GM18858 (cell line): Measurements from ENCODE around the gene ANKRD23.
A peak's percentile ranks its signal among the peaks of the same experiment; 100 is the strongest.
"Not testable (repeated sequence)": the region's sequence is repeated elsewhere in the genome, so short reads cannot be mapped to it uniquely, and the experiment has no call there.

Experiments
- ATAC-seq: cut with Tn5 transposase; IDR thresholded peaks from one replicate; pipeline ENCODE4 v1.9.1; 2021; ENCODE audit not compliant: unreplicated experiment

Gene ANKRD23

DNA sequence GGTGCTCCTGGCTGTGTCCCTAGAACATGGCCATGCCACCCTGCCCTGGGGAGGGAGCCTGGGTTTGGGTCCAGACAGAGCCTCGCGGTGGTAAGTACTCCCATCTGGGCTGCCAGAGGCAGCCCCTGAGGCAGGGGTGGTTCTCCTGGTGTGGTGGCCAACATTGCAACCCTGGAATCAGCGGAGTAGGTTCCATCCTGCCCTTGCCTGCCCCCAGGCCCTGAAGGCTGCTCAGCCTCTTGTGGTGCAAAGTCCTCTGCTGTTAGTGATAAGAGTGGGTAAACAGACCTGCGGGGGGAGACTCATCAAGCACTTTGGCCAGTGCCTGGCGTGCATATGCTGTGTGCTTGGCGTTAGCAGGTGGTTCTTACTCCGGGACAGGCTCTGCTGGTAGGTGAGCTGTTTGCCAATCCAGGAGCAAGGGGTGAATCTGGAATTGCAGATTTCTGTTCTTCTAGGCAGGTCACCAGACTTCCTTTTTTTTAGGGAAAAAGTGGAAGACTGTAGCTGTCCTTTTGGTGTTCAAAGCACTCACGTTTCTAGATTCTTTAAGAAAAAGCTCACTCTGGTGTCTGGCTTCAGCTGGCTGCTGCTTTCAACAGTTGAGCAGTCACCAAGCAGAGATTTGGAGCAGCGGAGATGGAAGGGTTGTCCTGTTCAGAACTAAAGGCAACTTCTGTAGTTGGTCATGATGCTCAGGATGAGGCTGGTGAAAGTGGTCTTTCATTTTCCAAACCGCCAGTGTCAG lies 24.5 kb downstream of the ANKRD23 start:
- ATAC-seq = no peak

DNA sequence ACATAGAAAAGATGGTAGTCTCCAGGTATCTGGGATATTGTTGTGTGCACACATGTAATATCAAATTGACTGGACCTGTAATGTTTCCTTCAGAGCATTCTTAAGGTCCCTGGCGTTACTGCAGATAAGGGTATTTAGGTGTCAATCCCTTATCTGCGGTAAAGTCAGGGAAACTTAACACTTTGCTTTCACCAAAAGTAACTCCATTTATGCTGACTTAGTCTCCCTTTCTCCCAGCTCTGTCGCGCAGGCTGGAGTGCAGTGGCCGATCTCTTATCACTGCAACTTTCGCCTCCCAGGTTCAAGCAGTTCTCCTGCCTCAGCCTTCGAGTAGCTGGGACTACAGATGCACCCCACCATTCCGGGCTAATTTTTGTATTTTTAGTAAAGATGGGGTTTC lies 25.9 kb downstream of the ANKRD23 start:
- ATAC-seq = no peak

DNA sequence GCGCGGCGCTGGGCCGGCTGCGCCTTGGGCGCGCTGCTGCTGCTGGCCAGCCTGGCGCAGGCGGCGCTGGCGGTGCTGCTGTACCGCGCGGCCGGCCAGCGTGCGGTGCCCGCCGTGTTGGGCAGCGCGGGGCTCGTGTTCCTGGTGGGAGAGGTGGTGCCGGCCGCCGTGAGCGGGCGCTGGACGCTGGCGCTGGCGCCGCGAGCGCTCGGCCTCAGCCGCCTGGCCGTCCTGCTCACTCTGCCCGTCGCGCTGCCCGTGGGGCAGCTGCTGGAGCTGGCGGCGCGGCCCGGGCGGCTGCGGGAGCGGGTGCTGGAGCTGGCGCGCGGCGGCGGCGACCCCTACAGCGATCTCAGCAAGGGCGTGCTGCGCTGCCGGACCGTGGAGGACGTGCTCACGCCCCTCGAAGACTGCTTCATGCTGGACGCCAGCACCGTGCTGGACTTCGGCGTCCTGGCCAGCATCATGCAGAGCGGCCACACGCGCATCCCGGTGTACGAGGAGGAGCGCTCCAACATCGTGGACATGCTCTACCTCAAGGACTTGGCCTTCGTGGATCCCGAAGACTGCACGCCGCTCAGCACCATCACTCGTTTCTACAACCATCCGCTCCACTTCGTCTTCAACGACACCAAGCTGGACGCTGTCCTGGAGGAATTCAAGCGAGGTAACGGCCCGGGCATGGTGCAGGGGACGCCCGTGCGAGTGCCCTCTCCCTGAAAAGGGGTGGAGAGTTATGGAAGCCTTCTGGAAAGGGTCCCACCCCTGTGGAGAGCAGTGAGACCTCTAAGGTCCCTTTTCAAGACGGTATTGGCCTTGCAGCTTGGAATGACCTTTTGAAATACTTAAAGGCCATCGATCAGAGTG lies 26.8 kb downstream of the ANKRD23 start:
- no peak for ATAC-seq

DNA sequence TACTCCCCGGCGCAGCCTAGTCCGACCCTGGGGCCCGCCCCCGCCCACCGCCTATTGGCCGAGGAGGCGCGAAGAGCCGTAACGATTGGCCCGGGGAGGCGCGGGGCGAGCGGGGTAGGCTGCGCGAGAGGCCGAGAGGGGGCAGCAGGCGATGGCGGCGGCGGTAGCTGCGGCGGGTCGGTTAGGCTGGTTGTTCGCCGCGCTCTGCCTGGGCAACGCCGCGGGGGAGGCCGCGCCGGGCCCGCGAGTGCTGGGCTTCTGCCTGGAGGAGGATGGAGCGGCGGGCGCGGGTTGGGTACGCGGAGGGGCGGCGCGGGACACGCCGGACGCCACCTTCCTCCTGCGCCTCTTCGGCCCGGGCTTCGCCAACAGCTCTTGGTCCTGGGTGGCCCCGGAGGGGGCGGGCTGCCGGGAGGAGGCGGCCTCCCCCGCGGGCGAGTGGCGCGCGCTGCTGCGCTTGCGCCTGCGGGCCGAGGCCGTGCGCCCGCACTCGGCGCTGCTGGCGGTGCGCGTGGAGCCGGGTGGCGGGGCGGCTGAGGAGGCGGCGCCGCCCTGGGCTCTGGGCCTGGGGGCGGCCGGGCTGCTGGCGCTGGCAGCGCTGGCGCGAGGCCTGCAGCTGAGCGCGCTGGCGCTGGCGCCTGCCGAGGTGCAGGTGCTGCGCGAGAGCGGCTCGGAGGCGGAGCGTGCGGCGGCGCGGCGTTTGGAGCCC lies 27.5 kb downstream of the ANKRD23 start, which contains the start of gene CNNM3:
Gene CNNM3, plus strand, starts transcription at position 142 of the 709 bp plus-strand sequence. Its CDS starts 10 bp downstream, at position 152.
- peak; percentile 59 for ATAC-seq

DNA sequence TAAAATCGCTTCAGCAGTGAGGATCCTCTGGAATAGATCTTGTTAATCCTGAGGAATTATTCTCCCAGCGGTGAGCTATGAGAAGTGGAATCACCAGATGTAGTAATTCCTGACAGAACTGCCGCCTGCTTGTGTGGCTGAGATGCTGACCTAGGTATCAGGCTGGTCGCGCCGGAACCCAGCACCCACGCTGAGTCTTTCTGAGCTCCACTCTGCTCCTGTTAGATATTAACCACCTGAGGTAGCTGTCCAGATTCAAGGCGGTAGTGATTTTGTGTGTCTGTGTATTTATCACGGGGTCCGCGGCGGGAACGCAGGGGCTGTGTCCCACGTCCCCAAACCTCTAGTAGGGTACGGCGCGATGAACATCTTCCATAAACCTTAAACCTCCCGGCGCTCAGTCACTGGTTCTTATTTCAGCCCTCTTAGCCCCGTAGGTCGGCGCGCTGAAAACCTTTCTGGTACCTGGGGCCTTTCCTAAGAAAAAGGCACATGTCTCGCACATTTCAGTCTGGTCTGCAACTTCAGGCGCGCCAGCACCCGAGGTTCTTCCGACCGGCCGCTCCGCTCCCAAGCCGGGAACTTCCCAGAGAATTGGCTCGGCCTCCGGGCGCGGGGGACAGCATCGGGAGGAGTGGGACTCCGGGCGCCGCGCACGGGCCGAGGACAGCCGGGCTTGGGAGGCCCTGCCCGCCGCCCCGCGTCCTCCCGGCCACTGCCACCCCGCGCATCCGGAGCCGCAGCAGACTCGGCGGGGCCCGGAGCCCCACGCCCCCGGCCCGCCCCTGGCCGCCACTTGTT lies 28.3 kb downstream of the ANKRD23 start:
- no peak for ATAC-seq

DNA sequence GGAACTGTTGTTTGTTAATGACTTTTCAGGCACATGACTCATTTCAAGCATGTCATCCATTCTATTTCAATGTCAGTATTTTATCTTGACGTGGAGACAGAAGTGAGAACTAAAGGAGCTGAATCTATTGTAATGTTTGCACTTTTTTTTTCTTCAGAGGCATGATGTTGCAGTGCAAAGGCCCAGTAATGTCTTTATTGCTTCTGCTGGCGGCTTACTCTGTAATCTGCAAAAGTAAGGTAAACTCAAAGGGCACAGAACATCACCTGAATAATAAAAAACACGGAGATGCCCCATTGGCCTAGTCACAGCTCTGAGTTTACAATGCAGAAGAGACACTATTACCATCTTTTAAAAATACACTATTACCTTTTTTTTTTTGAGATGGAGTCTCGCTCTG lies 30.2 kb downstream of the ANKRD23 start:
- no peak for ATAC-seq

DNA sequence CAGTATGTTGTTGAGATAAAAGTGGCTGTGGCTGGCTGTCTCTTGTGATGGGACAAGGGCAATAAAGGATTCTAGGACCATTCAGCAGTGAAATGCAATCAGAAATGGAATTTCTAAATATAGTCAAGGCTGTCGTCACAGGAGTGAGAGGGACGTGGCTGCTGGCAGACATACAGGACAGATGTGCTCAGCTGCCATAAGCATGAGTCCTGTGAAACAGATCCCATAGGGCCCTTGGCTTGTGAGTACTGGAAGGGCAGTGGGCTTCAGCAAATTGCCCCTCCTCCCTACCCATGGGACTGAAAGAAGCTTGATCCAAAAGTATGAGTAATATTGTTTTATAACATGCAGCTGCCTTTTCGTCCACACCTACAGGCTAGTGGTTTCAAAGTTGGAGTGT lies 31.9 kb downstream of the ANKRD23 start:
- ATAC-seq = no peak

DNA sequence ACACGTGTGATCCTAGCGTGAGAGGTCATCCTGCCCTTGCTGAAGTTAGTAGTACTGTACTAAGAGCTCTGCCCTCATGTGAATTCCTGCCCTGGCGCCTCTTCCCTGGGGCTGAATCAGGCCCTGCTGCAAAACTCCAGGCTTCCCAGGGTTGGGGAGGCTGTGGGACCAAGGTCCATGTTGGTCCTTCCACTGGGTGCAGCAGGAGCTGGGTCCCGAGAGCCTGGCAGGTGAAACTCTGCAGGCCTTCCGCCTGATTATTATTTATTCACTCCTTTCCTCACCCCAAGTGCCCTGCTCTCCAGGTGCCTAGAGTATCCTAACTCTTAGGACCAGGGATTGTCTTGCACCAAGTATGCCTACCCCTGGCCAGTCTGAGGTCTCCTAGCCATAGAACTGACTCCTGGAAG lies 33.0 kb downstream of the ANKRD23 start:
- ATAC-seq = no peak

DNA sequence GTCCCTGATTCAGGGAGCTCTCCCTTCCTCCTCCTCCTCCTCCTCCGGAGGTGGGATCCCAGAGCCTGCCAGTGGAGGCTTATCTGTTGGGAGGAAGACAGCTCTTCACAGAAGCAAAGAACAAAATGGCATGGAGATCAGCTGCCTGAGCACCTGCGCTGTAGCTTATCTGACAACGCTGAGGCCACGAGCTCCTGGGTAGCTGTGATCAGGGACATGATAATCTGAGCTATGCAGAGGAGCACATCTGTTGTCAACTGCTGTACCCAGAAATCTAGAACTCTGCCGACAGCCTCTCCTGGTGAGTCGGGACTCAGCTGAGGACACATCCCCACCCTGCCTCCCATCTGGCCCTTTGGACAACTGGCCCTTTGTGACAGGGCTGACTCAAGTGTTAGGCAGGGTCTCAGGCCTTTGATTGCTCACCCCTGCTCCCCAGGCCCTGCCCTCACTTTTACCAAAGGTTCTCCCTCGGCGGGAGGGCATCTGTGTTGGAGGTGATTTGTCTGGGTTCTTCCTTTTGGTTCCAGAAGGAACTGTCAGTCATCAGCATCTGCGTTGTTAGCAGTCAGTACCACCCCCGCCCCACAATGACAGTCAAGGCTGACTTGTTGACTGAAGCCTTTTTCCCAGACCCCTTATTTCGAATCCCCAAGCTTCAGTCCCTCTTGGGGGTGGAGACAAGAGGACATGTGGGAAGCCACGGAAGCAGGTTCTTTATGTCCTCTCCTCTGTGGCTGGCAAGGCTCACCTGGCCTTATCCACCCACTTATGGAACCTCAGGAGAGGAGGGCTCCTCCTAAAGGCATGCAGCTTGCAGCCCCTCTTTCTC lies 33.7 kb downstream of the ANKRD23 start:
- no peak for ATAC-seq

DNA sequence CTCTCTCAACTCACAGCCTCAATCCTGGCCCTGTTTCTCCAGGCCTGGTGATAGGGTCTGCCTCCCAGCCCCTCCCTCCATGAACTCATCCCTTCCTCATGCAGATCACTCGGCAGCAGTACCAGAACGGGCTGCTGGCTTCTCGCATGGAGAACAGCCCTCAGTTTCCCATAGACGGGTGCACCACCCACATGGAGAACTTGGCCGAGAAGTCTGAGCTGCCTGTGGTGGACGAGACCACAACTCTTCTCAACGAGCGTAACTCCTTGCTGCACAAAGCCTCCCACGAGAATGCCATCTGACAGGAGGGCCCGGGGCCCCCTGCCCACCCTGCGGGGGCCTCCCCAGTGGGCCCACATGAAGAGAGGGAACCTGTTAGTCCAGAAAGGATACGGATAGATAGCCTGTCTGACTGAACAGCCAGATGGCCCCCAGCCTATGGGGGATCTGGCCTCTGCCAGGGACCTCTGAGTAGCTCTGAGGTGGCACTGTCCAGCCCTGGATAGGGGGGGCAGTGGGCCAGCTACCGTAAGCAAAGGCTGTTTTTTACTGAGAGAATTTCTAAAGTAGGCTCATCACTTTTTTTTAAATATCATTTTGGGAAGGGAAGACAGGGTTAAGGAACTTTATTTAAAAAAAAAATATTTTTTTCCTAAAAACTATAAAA lies 34.5 kb downstream of the ANKRD23 start:
- ATAC-seq = no peak

DNA sequence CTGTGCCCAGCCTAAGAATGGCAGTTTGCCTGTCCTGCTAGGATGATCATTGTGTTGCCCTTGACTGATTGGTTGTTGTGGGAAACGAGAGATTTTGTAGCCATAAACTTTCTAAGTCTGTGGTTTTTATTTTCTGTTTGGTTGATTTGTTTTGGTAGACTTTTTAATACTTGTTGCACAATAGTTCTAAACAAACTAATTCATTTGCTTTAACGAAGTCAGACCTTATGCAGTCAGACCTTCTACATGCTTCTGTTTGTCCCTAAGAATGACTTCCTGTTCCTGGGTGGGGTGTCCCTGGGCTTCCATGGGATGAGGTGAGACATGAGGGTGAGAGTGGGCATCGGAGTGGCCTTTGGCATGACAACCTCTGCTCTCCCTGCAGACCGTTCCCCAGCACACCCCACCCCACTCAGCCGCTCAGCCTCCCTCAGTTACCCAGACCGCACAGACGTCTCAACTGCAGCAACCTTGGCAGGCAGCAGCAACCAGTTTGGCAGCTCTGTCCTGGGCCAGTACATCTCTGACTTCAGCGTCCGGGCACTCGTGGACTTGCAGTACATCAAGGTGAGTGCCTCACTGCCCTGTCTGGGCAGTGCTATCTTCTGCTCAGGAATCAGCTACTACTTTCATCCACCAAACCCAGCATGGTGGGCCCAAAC lies 35.5 kb downstream of the ANKRD23 start:
- ATAC-seq = no peak

DNA sequence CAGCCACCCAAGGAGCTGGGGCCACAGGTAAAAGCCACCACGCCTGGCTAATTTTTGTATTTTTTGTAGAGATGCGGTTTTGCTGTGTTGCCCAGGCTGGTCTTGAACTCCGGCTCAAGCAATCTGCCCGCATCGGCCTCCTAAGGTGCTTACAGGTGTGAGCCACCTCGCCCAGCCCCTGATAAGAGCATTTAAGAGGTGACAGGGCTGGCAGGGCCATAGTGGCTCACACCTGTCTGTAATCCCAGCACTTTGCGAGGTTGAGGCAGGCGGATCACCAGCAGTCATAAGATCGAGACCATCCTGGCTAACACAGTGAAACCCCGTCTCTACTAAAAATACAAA lies 36.7 kb downstream of the ANKRD23 start:
- no peak for ATAC-seq

DNA sequence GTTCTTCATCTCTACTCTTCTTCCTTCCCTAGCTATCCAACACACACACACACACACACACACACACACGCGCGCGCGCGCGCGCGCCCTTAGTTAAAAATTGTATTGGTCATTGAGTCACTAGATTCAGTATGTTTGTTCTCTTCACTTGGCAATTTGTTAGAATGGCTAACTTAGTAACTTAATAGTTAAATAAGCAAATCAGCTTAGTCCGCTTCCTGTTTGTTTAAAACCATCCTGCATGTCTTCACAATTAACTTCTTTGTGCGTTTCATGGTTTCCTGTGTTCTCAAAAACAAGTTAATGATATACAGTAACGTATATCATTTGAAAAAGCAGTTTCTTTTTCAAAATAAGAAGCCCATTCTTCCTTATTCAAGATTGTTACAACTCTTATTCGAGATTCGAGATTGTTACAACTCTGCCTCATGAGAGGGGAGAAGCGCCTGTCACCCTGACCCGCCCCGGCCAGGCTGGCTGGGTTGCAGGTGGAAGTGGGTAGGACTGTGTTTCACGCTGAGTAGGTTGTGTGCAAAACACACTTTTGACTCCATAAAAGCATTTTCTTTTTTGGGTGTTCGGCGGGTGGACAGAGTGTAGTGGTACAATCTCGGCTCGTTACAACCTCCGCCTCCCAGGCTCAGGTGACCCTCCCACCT lies 37.2 kb downstream of the ANKRD23 start:
- ATAC-seq = no peak

DNA sequence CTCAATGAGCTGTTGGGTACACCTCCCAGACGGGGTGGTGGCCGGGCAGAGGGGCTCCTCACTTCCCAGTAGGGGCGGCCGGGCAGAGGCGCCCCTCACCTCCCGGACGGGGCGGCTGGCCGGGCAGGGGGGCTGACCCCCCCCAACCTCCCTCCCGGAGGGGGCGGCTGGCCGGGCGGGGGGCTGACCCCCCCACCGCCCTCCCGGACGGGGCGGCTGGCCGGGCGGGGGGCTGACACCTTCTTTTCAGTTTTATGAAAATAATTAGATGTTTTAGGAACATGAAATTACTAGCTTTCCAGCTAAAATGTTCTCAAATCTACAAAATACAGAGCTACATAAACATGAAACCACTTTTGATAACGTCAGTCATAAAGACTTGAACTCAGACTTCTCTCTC lies 37.9 kb downstream of the ANKRD23 start:
- ATAC-seq = not testable (repeated sequence)

DNA sequence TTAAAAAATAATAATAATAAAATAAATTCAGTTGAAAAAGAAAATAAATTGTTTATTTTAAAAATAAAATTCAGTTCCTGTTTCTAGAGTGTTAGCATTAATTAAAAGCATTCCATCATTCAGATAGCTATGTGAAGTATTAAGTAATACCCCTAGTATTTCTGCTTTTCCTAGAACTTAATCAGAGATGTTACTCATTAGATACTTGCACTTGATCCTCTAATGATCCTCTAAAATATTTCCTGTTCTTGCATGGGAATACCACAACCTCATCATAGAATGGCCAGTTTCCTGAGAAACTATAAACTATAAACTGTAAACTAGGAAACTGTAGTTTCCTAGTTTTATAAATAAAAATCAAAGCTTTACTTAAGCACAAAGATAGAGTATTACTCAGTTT lies 38.8 kb downstream of the ANKRD23 start:
- ATAC-seq = no peak

DNA sequence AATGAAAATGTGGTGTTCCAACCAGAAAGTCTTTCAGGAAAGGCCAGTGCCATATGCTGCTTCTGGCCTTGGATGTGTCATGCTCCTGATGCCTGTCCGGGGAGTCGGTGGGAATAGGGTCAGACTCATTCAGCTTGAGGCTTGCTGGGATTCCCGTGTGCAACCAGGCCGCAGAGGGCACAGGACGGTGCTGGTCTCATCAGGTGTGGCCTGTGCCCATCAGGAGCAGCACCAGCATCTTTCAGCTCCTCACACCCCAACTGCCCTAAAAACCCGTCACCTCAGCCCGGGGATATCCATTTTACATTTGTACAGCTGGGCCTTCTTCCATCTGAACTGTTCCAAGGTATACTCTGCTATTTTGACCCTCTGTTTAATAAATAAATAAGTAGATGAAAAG lies 41.1 kb downstream of the ANKRD23 start:
- ATAC-seq = no peak

DNA sequence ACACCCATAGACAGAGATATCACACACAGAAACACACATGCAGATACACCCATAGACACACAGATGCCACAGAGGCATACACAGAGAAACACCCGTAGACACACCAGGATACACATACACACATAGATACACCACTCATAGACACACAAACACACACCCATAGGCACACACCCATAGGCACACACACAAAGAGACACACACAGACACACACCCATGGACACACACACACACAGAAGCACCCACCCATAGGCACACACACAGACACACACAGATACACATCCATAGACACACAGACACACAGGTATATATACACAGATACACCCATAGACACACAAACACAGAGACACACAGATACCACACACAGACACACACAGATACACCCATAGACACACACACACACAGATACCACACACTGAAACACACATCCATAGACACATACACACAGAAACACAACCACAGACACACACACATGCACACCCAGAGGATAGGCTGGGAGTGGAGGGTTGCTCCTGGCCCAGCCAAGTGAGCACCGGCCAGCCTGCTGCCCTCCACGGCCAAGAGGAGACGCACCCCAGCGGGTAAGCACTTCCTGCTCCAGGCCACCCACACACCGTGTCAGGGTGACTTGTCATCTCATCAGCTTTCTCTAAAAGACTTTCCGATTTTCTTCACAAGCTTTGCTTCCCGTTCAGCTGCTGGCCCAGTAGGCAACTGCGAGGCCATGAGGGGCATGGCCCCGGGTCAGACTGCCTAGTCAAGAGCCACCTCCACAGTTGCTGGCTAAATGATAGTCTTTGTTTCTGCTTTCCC lies 41.8 kb downstream of the ANKRD23 start:
- ATAC-seq = no peak
